ENCODE measurements around the gene ACIN1.

ACIN1 gene

GRCh38 chr14:23042162-23042965, 52.6 kb downstream of the ACIN1 start, which contains the start of gene PSMB11:
Gene PSMB11 (plus strand): TSS chr14:23042212. CDS start chr14:23042226, 14 bp downstream.
- no peak for DNase-seq (ENCODE audit: low spot score)

- no peak for DNase-seq (ENCODE audit: low spot score)
Measured at GRCh38 chr14:23041729-23042128, 53.2 kb downstream of the ACIN1 start.

GRCh38 chr14:23040100-23040499, 54.8 kb downstream of the ACIN1 start:
- no peak for DNase-seq (ENCODE audit: low spot score)

GRCh38 chr14:23035303-23036144, 59.4 kb downstream of the ACIN1 start:
- no peak for DNase-seq (ENCODE audit: low spot score)

- peak; percentile 97 for DNase-seq (ENCODE audit: low spot score)
Measured at GRCh38 chr14:23034498-23035302, 60.2 kb downstream of the ACIN1 start, which contains the start of gene PSMB5. Gene PSMB5 (minus strand): TSS chr14:23034900. CDS start chr14:23034881, 19 bp downstream.

GRCh38 chr14:23033801-23034497, 61.0 kb downstream of the ACIN1 start:
- DNase-seq (ENCODE audit: low spot score) = no peak

GRCh38 chr14:23033251-23033727, 61.6 kb downstream of the ACIN1 start:
- no peak for DNase-seq (ENCODE audit: low spot score)

GRCh38 chr14:23030936-23031335, 64.0 kb downstream of the ACIN1 start:
- no peak for DNase-seq (ENCODE audit: low spot score)

GRCh38 chr14:23028799-23029198, 66.1 kb downstream of the ACIN1 start:
- no peak for DNase-seq (ENCODE audit: low spot score)

GRCh38 chr14:23025151-23025814, 69.7 kb downstream of the ACIN1 start:
- DNase-seq (ENCODE audit: low spot score) = no peak

GRCh38 chr14:23024612-23025075, 70.3 kb downstream of the ACIN1 start:
- DNase-seq (ENCODE audit: low spot score) = no peak

- DNase-seq (ENCODE audit: low spot score) = no peak
Measured at GRCh38 chr14:23023795-23024152, 71.2 kb downstream of the ACIN1 start.

- DNase-seq (ENCODE audit: low spot score) = no peak
Measured at GRCh38 chr14:23023022-23023794, 71.7 kb downstream of the ACIN1 start.

- DNase-seq (ENCODE audit: low spot score) = no peak
Measured at GRCh38 chr14:23021889-23022442, 73.0 kb downstream of the ACIN1 start.

- DNase-seq (ENCODE audit: low spot score) = no peak
Measured at GRCh38 chr14:23021434-23021833, 73.5 kb downstream of the ACIN1 start.

GRCh38 chr14:23020143-23021128, 74.5 kb downstream of the ACIN1 start:
- no peak for DNase-seq (ENCODE audit: low spot score)

- DNase-seq (ENCODE audit: low spot score) = no peak
Measured at GRCh38 chr14:23018107-23018506, 76.8 kb downstream of the ACIN1 start.

- no peak for DNase-seq (ENCODE audit: low spot score)
Measured at GRCh38 chr14:23017091-23017490, 77.8 kb downstream of the ACIN1 start.
